Heart left ventricle (tissue), 16 donors: ENCODE results near the gene SLC25A28. TPM values are rescaled to one million over a fixed set of nuclear protein-coding genes. Genes with fewer than 3 reads are reported as not detected.
"Not testable (repeated sequence)": the region's sequence is repeated elsewhere in the genome, so short reads cannot be mapped to it uniquely, and the experiment has no call there.

Experiments used
- ATAC-seq, 4 donors: fragments of 200-7000 bp; cut with Tn5 transposase; one replicate each; pipeline ENCODE4 v1.9.1; 2020 to 2022; ENCODE audit warnings: moderate library complexity in 4 of 4, mild to moderate bottlenecking in 3 of 4, moderate number of reproducible peaks in 1 of 4
- DNase-seq, 5 donors: peaks; one replicate each; pipeline ENCODE4 v3.0.0-alpha.2; 2020
- H3K27ac ChIP-seq, 12 donors: fragments of 200-600 bp; sonication (generic) in 4 of 12; one replicate each; pipeline versions ENCODE4 v1.5.0 to v1.8.0; 2016 to 2022; ENCODE audit warnings: mild to moderate bottlenecking in 2 of 12
- H3K27me3 ChIP-seq, 9 donors: fragments of 200-600 bp; sonication (generic) in 2 of 9; one replicate each; pipeline versions ENCODE4 v1.5.1 to v1.8.0; 2016 to 2022; ENCODE audit warnings: mild to moderate bottlenecking in 3 of 9
- H3K36me3 ChIP-seq, 9 donors: fragments of 200-600 bp; sonication (generic) in 2 of 9; one replicate each; pipeline versions ENCODE4 v1.5.0 to v1.8.0; 2018 to 2022; ENCODE audit warnings: mild to moderate bottlenecking in 2 of 9
- H3K4me1 ChIP-seq, 12 donors: fragments of 200-600 bp; sonication (generic) in 4 of 12; one replicate each; pipeline versions ENCODE4 v1.5.0 to v1.8.0; 2016 to 2022; ENCODE audit warnings: mild to moderate bottlenecking in 3 of 12
- H3K4me3 ChIP-seq, 12 donors: fragments of 200-600 bp; sonication (generic) in 4 of 12; one replicate each; pipeline versions ENCODE4 v1.5.0 to v1.8.0; 2017 to 2022; ENCODE audit warnings: mild to moderate bottlenecking in 9 of 12, moderate library complexity in 4 of 12
- H3K9me3 ChIP-seq, 12 donors: fragments of 200-600 bp; sonication (generic) in 4 of 12; one replicate each; pipeline versions ENCODE4 v1.5.0 to v1.8.0; 2016 to 2022; ENCODE audit warnings: mild to moderate bottlenecking in 1 of 12
- POLR2A ChIP-seq, 2 donors: fragments of 450-650 bp; IDR thresholded peaks; one replicate each; pipeline ENCODE4 v1.6.1; 2017; ENCODE audit warnings: antibody characterized with exemption in 2 of 2, mild to moderate bottlenecking in 2 of 2, moderate library complexity in 2 of 2
- WGBS, 4 donors: extraction: QIAGEN DNeasy Blood & Tissue Kit in 2 of 4; methylation state at CpG; one replicate each; pipeline versions ENCODE4 v1.1.5 to v1.1.7; 2013 to 2018; 5-methylcytosine and 5-hydroxymethylcytosine counted together
- intact Hi-C, 10 donors: fragments of 100-400 bp; cut with DNase I; formaldehyde crosslinking; loops; one replicate each; pipeline versions ENCODE4 v1.11.1 to v1.14.2; 2022
- polyA plus RNA-seq, 2 donors: library from polyadenylated mRNA; stranded (reverse); fragments of 200-250 nt; gene quantifications; one replicate each; pipeline ENCODE4 v1.2.3, GENCODE V29; 2013
- total RNA-seq, 9 donors: library from RNA; depleted of rRNA in 2 of 9; stranded (reverse); fragments of >200 nt in 2 of 9; fragmentation: NEBNext Ultra II Directional in 3 of 9; extraction: Animal tissue kit (Norgen Biotek cat#: 25700) in 3 of 9; gene quantifications; one replicate each; pipeline versions ENCODE4 v1.1.0 to v1.2.4, GENCODE V29; 2016 to 2023
- TF ChIP-seq, protein P1 (sequence below), 12 donors: fragments of 200-600 bp; sonication (generic) in 4 of 12; IDR thresholded peaks; one replicate each; pipeline versions ENCODE4 v1.5.0 to v1.8.0; 2018 to 2022; ENCODE audit warnings: antibody characterized with exemption in 12 of 12, mild to moderate bottlenecking in 5 of 12
- donor health status: ischemic (EF 13 %, LVEDD 7.1; RV severe dilation, severe dysfunction).
- donor health status: healthy with polysubstance abuse.
- donor health status: DM: no; HTN: yes; CAD: no.
- donor health status: DM: no; HTN: no; CAD: no.
- donor health status: ischemic (EF 25% LVEDD 6.9; RV normal size, moderate dysfunction).
- donor health status: ischemic (EF 25% LVEDD 5.7; RV mildly dilated, moderate dysfunction).
- donor health status: healthy.
- donor health status: DM: yes; HTN: yes; CAD: no.
- donor health status: ischemic (EF 35%, LVEDD 5.7; RV mildly dilated, moderate dysfunction).
- donor health status: nonischemic (EF 11% LVEDD 7.7; RV severe dilation, severe dysfunction).
- donor health status: DM: yes; HTN: yes; CAD: no.
- donor health status: PGD.
- donor health status: ischemic (EF 29% LVEDD 5.4; RV normal size, mild dysfunction).
- donor health status: nonischemic (EF 23%, LVEDD 6.1; RV moderate dilation, normal function).

Gene SLC25A28
- total and polyA plus RNA-seq, 11 donors: 15.3 to 56.3 (median 34.7) TPM

DNA sequence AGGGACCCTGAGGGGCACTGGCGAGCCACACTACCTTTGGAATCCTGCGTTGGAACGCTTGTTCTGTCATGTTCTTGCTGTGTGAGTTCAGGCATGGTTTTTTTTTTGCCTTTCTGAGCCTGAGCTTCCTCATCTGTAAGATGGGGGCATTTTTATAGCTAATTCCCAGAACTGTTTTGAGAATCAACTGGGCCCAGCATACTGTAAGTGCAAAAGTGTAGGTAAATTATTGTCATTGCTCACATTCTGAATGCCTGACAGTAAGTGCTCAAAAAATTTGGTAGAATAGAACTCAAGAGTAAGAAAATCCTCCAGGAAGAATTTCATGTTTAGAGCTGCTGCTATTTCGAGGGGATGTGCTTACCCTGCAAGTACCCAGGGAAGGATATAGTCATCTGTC, 22.2 kb downstream of the SLC25A28 start:
- WGBS, 4 donors: 67 to 80% (median 70%) methylated on average over 4 of the region's 4 CpGs

DNA sequence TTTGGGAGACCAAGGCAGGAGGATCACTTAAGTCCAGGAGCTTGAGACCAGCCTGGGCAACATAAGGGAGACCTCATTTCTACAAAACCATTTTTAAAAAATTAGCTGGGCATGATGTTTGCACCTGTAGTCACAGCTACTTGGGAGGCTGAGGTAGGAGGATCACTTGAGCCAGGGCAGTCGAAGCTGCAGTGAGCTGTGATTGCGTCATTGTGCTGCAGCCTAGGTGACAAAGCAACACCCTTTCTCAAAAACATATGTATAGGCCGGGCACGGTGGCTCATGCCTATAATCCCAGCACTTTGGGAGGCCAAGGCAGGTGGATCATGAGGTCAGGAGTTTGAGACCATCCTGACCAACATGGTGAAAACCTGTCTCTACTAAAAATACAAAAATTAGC, 23.5 kb downstream of the SLC25A28 start:
- H3K27ac ChIP-seq: not testable (repeated sequence)
- WGBS, 4 donors: 70 to 86% (median 81%) methylated on average over 4 of the region's 4 CpGs

More for the DNA sequence above, 22.2 kb downstream of the SLC25A28 start:
- Histone ChIP-seq H3K36me3 (no peaks in the 10 kb centered on the region), H3K27me3 (peaks cover 0 to 6% (median 0%) of the 10 kb centered on the region in 9 donors), H3K9me3 (no peaks in the 10 kb centered on the region), H3K4me3 (no peak overlapping the region), H3K4me1 (no peaks in the 10 kb centered on the region), H3K27ac (no peak overlapping the region)
- intact Hi-C loops: loop anchor here in 1 of 10 donors (5.0 kb wide), 1 partner anchor 151 kb away; no protein-coding TSS in a partner anchor
- ATAC-seq (no peak), DNase-seq (no peak)
- TF ChIP-seq, protein P1, sequence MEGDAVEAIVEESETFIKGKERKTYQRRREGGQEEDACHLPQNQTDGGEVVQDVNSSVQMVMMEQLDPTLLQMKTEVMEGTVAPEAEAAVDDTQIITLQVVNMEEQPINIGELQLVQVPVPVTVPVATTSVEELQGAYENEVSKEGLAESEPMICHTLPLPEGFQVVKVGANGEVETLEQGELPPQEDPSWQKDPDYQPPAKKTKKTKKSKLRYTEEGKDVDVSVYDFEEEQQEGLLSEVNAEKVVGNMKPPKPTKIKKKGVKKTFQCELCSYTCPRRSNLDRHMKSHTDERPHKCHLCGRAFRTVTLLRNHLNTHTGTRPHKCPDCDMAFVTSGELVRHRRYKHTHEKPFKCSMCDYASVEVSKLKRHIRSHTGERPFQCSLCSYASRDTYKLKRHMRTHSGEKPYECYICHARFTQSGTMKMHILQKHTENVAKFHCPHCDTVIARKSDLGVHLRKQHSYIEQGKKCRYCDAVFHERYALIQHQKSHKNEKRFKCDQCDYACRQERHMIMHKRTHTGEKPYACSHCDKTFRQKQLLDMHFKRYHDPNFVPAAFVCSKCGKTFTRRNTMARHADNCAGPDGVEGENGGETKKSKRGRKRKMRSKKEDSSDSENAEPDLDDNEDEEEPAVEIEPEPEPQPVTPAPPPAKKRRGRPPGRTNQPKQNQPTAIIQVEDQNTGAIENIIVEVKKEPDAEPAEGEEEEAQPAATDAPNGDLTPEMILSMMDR (IDR thresholded peaks at IDR 0.05): no peak
- no peak for TF ChIP-seq POLR2A (IDR thresholded peaks at IDR 0.05)

DNA sequence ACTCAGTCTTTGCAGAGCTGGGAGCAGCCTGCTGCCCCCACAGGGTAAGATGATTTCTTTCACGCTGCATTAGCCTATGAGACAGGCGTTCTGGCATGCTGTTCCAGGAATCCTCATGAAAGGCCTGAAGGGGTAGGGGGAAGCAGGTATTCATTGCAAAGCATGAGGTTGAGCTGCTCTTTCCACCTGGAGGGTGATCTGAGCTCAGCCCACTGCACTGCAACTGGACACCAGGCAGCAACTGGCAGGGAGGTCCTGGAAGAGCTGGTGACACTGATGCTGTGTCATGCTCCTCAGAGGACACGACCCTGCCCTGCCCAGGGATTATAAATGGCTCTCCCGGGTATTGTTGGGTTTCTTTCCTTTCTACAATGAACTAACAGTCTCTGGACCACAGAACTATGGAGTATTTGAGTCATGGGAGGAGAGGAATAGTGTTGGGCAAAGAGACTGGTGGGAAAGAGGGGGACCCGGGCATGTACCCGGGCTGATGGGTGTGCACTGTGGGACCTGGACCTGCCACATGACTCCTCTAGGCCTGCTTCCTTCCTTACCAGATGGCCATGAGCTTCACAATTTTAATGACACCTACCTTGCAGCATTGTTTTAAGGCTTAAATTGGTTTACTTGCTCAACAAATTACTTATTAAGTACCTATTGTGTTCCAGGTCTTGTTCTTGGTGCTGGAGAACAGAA, 24.3 kb downstream of the SLC25A28 start:
- no peaks in the 10 kb centered on the region for H3K27me3 ChIP-seq
- DNase-seq (no peak), ATAC-seq (no peak)
- H3K36me3 ChIP-seq: no peaks in the 10 kb centered on the region
- H3K4me1 ChIP-seq: no peaks in the 10 kb centered on the region
- no peaks in the 10 kb centered on the region for H3K9me3 ChIP-seq
- no peak overlapping the region for H3K4me3 ChIP-seq
- H3K27ac ChIP-seq: no peak overlapping the region
- TF ChIP-seq, protein P1 (IDR thresholded peaks at IDR 0.05): no peak
- TF ChIP-seq POLR2A (IDR thresholded peaks at IDR 0.05): no peak
- 58 to 66% (median 61%) methylated on average over 6 of the region's 6 CpGs for WGBS, 4 donors
- intact Hi-C loops: loop anchor here in 1 of 10 donors (5.0 kb wide), 1 partner anchor 149 kb away; no protein-coding TSS in a partner anchor

More for the DNA sequence above, 23.5 kb downstream of the SLC25A28 start:
- DNase-seq, H3K4me3 ChIP-seq, H3K9me3 ChIP-seq, H3K4me1 ChIP-seq, ATAC-seq, H3K27me3 ChIP-seq, H3K36me3 ChIP-seq: not testable (repeated sequence)
- intact Hi-C loops: loop anchor here in 1 of 10 donors (5.0 kb wide), 1 partner anchor 149 kb away; no protein-coding TSS in a partner anchor

GRCh38 chr10:99595236-99595635, 25.0 kb downstream of the SLC25A28 start:
- Histone ChIP-seq H3K4me1 (no peaks in the 10 kb centered on the region), H3K4me3 (no peak overlapping the region), H3K27ac (no peak overlapping the region), H3K27me3 (no peaks in the 10 kb centered on the region), H3K36me3 (no peaks in the 10 kb centered on the region), H3K9me3 (no peaks in the 10 kb centered on the region)
- DNase-seq: no peak
- intact Hi-C loops: loop anchor here in 1 of 10 donors (5.0 kb wide), 1 partner anchor 148 kb away; no protein-coding TSS in a partner anchor
- ATAC-seq: no peak
- TF ChIP-seq, protein P1 (IDR thresholded peaks at IDR 0.05): no peak
- no peak for TF ChIP-seq POLR2A (IDR thresholded peaks at IDR 0.05)
- WGBS, 4 donors: 59 to 77% (median 74%) methylated on average over 3 of the region's 3 CpGs
